NCI-H526 (cell line): ENCODE data around the gene CEP83.
A peak's percentile ranks its signal among the peaks of the same experiment; 100 is the strongest.

Experiments used
- DNase-seq, 2 experiments: peaks; one replicate each; lab custom pipeline; 2025; lab: John Stamatoyannopoulos, UW

Gene CEP83

DNA sequence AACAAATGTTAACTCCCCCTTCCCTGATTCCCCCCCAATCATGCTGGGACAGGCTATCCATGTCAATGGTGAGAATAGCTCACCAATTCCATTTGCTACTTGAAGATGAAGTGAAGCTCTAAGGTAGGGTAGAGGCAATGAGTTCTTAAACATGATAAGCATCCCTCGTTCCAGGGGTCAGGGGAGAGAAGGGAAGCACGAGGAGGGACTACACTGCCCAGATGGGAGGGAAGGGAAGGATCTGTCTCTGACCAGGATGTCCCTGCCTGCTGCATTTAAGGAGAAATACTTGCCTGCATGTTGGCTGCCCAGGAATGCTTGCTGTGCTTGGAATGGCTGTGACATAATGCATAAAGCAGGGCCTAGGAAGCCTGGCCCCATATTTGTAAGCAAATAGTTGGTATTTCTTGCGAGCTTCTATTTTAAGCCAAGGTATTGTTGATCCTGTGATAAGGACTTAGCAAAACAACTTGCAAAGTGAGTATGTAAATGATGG is 155.1 kb downstream of the CEP83 start:
- DNase-seq = peak in 1 of 2 experiments; percentile 16

- no peak for DNase-seq
Observed at GRCh38 chr12:94304012-94304411, 155.7 kb downstream of the CEP83 start.

- no peak for DNase-seq
Observed at GRCh38 chr12:94299846-94300245, 159.8 kb downstream of the CEP83 start.

- DNase-seq = no peak
Observed at GRCh38 chr12:94297876-94298505, 161.7 kb downstream of the CEP83 start.

- DNase-seq = no peak
Observed at GRCh38 chr12:94297096-94297699, 162.5 kb downstream of the CEP83 start.

GRCh38 chr12:94290353-94290752 is 169.3 kb downstream of the CEP83 start:
- no peak for DNase-seq

- DNase-seq = no peak
Observed at GRCh38 chr12:94289461-94290312, 170.0 kb downstream of the CEP83 start.

- DNase-seq = no peak
Observed at GRCh38 chr12:94287245-94287628, 172.4 kb downstream of the CEP83 start.

DNA sequence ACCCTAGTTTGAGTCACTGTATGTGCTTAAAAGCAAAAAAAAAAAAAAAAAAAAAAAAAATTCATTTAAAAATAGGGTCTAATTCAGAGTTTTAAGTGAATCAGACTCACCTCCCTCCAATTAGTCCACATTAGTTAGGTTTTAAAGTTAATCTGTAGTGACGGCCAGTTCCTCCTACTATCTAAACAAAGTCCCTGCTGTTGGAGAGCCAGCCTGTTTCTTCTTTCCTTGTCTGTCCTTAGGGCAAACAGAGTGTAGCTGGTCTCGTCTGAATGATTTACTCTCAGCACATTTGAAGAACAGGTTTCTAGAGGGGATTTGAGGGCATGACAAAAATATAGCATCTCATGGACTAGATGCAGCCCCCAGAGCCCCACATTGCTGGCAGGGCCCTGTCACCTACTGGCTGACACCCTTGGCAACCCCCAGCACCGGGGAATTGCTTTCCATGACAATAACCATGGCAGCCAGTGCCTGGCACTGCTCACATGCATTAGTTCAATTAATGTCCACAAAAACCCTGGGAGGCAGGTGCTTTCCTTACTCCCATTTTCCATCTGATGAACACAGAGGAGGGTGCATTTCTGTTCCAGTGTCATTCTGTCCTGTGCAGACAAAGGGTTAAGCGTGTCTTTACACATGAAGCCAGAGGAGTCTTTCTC is 173.0 kb downstream of the CEP83 start:
- no peak for DNase-seq

- no peak for DNase-seq
Observed at GRCh38 chr12:94285943-94286582, 173.6 kb downstream of the CEP83 start.

DNA sequence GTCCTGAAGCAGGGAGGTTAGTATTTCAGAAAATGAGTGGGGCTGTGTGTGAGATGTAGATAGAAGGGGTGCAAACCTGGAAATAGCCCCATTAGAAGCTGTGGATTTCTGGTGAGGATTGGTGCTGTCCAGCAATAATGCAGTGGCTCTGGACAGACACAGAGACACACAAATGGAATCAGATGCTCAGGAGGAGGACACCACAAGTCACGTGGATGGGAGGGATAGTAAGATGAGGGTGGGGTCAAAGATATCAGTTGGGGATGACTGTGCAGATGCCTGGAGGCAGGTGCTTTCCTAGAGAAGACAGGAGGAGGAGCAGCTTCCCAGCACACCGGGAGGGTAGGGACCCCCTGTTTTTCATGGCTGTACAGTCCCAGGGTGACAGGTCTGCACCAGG is 174.8 kb downstream of the CEP83 start:
- DNase-seq = no peak

- DNase-seq = no peak
Observed at GRCh38 chr12:94284046-94284445, 175.6 kb downstream of the CEP83 start.

DNA sequence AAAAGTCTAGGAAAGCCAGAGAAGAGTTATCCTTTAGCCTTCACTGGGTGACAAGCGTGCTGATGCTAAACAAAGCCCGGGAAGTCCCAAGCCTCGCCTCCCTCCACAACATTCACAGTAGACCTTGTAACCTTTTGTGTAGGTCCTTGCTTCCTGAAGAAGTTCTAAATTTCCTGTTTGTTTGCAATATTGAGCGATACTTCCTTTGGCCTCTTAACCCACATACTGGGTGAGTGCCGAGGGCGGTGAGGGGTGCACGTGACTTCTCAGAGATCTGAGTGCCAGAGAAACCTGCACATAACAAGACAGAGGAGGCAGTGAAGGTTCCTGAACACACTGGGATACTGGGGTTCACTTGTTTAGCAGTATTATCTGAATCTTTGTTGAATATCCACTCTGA is 177.0 kb downstream of the CEP83 start:
- DNase-seq = no peak

GRCh38 chr12:94280063-94280462 is 179.6 kb downstream of the CEP83 start:
- DNase-seq = no peak

DNA sequence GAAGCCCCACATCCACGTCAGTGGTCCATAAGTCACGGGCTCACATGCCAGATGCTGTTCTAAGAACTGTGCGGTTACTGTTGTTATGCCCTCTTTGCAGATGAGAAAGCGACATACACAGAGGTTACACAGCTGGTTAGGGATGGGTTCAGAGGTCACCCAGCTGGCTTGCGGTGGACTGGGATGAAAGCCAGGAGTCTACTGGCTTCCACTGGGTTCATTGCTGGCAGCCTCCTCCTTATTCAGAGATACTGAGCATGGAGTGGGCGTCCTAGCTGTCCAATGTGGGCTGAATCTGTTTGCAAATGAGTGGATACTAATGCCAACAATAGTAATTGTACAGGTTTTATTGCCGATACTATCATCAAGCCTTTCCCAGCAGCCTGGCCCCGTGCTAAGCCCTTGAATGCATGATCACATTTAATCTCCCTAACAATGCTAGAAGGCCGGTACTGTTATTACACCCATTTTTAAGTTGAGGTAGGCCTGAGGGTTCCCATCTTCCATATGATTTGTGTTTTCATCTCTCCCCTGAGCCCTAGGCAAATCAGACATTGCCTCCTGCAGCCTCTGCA is 182.2 kb downstream of the CEP83 start:
- no peak for DNase-seq

DNA sequence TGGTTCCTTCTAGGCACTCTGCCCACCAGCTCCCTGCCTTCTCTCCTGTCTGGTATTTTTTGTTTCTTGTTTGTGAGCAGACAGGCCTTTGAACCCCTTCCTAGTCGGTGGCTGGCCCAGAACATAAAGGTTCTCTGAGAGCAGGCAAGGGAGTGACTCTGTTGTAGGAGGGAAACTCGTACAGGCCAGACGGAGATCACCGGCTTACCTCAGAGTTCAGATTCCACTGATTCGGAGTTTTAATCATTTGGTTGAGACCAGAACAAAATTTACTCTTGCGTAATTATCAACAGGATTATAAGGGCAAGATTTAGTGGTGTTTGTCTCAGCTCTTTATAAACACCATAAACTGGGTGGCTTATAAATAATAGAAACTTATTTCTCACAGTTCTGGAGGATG is 182.9 kb downstream of the CEP83 start:
- DNase-seq = no peak

DNA sequence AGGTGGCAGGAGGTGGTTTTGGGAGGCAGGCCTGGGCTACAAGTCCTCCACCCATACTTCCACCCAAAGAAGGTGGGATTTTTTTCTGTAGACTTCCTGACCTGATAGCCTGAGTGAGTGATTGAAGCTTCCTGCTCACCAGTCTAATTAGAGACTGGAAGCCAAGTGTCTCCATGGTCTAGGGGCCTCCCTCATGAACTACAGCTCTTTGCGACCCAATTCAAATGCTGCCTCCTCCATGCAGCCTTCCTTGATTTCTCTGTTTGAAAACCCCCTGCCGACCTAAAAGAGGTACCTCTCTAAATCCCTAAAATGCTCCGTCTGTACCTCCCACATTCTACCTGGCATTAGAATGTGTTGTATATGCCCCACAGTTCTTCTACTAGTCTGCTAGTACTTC is 186.4 kb downstream of the CEP83 start:
- no peak for DNase-seq

- no peak for DNase-seq
Observed at GRCh38 chr12:94272280-94272679, 187.4 kb downstream of the CEP83 start.

- DNase-seq = no peak
Observed at GRCh38 chr12:94271351-94271750, 188.3 kb downstream of the CEP83 start.

GRCh38 chr12:94269316-94269999 is 190.2 kb downstream of the CEP83 start:
- no peak for DNase-seq

- DNase-seq = no peak
Observed at GRCh38 chr12:94267921-94268471, 191.7 kb downstream of the CEP83 start.
